ENCODE results near the gene CCDC88C.

Gene CCDC88C

GRCh38 chr14:91387169-91387835 lies 30.3 kb downstream of the CCDC88C start:
- Histone ChIP-seq H3K79me2 (ENCODE audit: control insufficient read depth, insufficient read depth, low read length, unreplicated experiment) (no peaks in the 10 kb centered on the region), H3K27me3 (ENCODE audit: insufficient read depth, low read length) (no peaks in the 10 kb centered on the region), H3K27ac (ENCODE audit: low read depth, low read length) (no peak overlapping the region), H3K4me1 (ENCODE audit: control insufficient read depth, insufficient read depth, low read length, unreplicated experiment) (no peaks in the 10 kb centered on the region), H2AFZ (ENCODE audit: low read length, unreplicated experiment) (no peak overlapping the region), H3K36me3 (ENCODE audit: insufficient read depth, low read length) (no peaks in the 10 kb centered on the region), H3K4me3 (ENCODE audit: low read depth, low read length) (no peak overlapping the region)

DNA sequence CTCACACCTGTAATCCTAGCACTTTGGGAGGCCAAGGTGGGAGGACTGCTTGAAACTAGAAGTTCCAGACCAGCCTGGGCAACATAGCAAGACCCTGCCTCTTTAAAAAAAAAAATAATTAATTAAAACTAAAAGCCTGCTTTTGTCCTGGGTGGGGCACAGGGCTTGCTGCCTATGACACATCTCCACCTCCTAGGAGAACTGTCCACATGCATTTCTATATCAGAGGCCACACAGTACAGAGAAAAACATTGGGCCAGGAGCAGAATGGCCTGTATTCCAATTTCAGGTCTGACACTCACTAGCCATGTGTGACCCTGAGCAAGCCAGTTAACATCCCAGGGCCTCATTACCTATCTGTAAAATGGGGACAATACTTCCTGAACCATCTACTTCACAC lies 31.9 kb downstream of the CCDC88C start:
- no peaks in the 10 kb centered on the region for H3K79me2 ChIP-seq (ENCODE audit: control insufficient read depth, insufficient read depth, low read length, unreplicated experiment)
- H3K27me3 ChIP-seq (ENCODE audit: insufficient read depth, low read length) = no peaks in the 10 kb centered on the region
- no peak overlapping the region for H2AFZ ChIP-seq (ENCODE audit: low read length, unreplicated experiment)
- peaks cover 3% of the 10 kb centered on the region for H3K4me1 ChIP-seq (ENCODE audit: control insufficient read depth, insufficient read depth, low read length, unreplicated experiment)
- H3K36me3 ChIP-seq (ENCODE audit: insufficient read depth, low read length) = no peaks in the 10 kb centered on the region
- H3K4me3 ChIP-seq (ENCODE audit: low read depth, low read length) = no peak overlapping the region
- H3K27ac ChIP-seq (ENCODE audit: low read depth, low read length) = no peak overlapping the region

GRCh38 chr14:91385224-91385623 lies 32.4 kb downstream of the CCDC88C start:
- Histone ChIP-seq H3K27me3 (ENCODE audit: insufficient read depth, low read length) (no peaks in the 10 kb centered on the region), H3K27ac (ENCODE audit: low read depth, low read length) (no peak overlapping the region), H3K4me3 (ENCODE audit: low read depth, low read length) (no peak overlapping the region), H3K36me3 (ENCODE audit: insufficient read depth, low read length) (no peaks in the 10 kb centered on the region), H3K4me1 (ENCODE audit: control insufficient read depth, insufficient read depth, low read length, unreplicated experiment) (peaks cover 5% of the 10 kb centered on the region), H3K79me2 (ENCODE audit: control insufficient read depth, insufficient read depth, low read length, unreplicated experiment) (no peaks in the 10 kb centered on the region), H2AFZ (ENCODE audit: low read length, unreplicated experiment) (no peak overlapping the region)

DNA sequence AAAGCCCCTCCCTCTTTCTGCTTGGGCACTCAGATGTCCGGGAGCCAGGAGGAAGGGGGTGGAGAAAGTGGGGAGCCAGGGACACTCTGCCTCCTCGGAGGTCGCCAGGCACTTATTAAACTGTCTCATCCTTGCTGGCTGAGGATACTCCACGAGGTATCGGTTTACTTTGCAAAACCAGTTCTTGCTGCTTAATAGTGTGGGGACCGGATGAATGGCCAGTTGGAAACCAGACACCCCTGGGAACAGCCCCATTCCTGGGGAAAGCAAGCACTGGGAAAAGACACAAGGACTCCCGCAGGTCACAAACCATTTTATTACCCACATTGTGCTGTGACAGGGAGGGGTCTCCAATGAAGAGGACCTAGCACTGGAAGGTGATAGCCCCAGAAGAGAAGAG lies 34.2 kb downstream of the CCDC88C start:
- Histone ChIP-seq H3K4me3 (ENCODE audit: low read depth, low read length) (no peak overlapping the region), H3K27me3 (ENCODE audit: insufficient read depth, low read length) (no peaks in the 10 kb centered on the region), H3K4me1 (ENCODE audit: control insufficient read depth, insufficient read depth, low read length, unreplicated experiment) (peaks cover 5% of the 10 kb centered on the region), H3K36me3 (ENCODE audit: insufficient read depth, low read length) (no peaks in the 10 kb centered on the region), H3K79me2 (ENCODE audit: control insufficient read depth, insufficient read depth, low read length, unreplicated experiment) (no peaks in the 10 kb centered on the region), H3K27ac (ENCODE audit: low read depth, low read length) (no peak overlapping the region), H2AFZ (ENCODE audit: low read length, unreplicated experiment) (no peak overlapping the region)

DNA sequence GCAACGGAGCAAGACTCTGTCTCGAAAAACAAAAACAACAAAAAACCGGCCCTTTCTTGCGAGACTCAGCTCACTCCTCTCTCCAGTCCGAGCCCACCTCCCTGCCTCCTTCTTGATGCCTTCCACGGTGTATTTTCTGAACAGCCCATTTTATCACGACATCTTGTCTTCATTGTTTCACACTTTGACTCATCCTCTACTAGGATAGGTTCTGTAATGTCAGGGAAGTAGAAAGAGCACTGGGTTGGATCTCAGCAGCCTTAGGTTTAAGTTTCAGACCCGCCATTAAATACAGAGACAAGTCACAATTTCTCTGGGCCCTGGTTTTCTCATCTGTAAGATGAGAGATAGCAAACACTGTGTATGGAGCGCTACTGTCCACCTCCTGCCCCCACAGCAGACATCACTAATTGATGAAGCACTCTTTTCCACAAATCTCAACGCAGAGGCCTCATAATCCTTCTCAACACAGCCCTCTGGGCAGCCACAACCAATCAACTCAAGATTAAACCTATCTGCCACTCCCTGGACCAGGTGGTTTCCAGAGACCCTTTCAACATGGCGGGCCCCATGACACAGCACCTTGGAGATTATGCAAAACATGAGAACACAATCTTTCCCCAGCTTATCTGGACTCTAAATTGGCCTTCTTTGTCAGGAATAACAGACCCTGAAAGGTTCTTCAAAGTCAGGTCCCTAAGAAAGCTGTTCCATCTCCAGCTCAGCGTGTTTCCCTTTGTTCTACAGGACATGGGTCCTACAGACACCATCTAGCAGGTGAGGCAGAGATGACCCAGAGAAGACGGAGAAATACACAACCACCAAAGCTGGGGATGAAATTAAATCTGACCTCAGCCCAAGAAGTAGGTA lies 35.6 kb downstream of the CCDC88C start:
- no peaks in the 10 kb centered on the region for H3K79me2 ChIP-seq (ENCODE audit: control insufficient read depth, insufficient read depth, low read length, unreplicated experiment)
- no peaks in the 10 kb centered on the region for H3K27me3 ChIP-seq (ENCODE audit: insufficient read depth, low read length)
- no peak overlapping the region for H2AFZ ChIP-seq (ENCODE audit: low read length, unreplicated experiment)
- no peak overlapping the region for H3K4me3 ChIP-seq (ENCODE audit: low read depth, low read length)
- no peak overlapping the region for H3K27ac ChIP-seq (ENCODE audit: low read depth, low read length)
- no peaks in the 10 kb centered on the region for H3K36me3 ChIP-seq (ENCODE audit: insufficient read depth, low read length)
- peaks cover 5% of the 10 kb centered on the region for H3K4me1 ChIP-seq (ENCODE audit: control insufficient read depth, insufficient read depth, low read length, unreplicated experiment)

DNA sequence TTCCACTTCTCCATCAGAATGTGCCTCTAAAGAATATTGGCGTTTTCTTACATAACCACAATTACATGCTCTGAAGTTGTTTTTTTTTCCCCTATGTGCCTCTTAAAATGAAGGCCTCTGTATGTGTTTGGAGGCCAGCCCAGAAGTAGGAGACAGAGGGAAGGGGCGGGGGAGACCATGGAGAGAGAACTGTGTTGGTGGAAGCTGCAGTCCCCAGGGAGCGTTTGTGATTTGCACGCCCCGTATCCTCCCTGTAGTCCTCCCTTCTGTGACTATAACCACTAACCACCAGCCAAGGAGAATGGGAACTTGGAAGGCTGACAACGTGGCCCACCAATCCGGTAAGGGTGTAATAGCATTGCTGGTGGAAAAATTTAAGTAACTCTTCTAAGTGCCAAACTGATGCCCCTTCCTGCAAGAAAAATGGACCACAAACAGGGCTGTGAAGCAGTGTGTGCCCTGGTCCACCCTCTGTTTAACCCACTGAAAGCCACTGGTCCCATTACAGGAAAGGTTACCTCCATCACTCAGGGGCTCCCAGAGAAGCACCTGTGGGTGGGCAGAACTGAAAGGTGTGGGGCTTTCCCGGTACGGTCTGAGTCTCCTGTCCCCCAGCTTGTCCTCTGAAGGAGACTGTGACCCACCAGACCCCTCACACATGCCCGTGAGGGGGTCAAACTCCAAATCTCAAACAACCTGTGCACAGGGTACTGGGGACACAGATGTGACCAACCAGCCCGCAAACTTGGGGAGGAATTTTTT lies 36.8 kb downstream of the CCDC88C start:
- Histone ChIP-seq H3K4me1 (ENCODE audit: control insufficient read depth, insufficient read depth, low read length, unreplicated experiment) (peaks cover 5% of the 10 kb centered on the region), H3K36me3 (ENCODE audit: insufficient read depth, low read length) (no peaks in the 10 kb centered on the region), H3K27ac (ENCODE audit: low read depth, low read length) (no peak overlapping the region), H3K4me3 (ENCODE audit: low read depth, low read length) (no peak overlapping the region), H3K79me2 (ENCODE audit: control insufficient read depth, insufficient read depth, low read length, unreplicated experiment) (no peaks in the 10 kb centered on the region), H3K27me3 (ENCODE audit: insufficient read depth, low read length) (no peaks in the 10 kb centered on the region), H2AFZ (ENCODE audit: low read length, unreplicated experiment) (no peak overlapping the region)

DNA sequence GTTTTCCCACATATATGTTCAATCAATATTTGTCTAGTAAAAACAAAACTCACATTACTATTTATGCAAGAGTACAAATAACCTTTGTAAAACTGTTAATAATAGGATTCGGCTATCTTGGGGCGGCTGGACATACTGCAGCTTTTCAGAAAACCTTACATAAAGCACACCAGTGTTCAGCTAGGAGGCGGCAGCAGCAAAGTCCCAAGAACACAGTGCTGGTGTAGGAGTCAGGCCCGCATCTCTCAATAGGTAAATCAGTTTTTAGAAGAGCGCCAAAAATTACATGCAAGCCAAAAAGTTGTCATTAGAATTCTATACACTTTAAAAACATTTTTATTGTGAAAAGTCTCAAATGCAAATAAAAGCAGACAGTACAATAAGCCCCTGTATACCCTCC lies 37.5 kb downstream of the CCDC88C start:
- no peaks in the 10 kb centered on the region for H3K79me2 ChIP-seq (ENCODE audit: control insufficient read depth, insufficient read depth, low read length, unreplicated experiment)

DNA sequence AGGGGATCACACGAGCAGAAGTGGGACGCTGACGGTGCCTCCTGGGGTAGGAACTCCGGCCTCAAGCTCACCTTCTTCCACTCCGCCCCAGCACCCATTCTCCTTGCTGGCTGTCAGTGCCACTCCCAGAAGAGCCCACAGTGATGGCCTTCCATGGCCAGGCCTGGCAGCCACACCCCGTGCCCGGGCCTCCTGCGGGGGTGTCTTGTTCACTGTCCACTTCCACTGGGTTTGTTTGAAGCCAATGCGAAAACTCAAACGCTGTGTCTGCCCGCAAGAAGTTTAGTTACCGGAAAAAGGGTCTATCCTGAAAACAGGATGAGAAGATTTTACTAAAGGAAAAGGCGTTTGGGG lies 38.1 kb downstream of the CCDC88C start:
- H2AFZ ChIP-seq (ENCODE audit: low read length, unreplicated experiment) = no peak overlapping the region
- no peak overlapping the region for H3K4me3 ChIP-seq (ENCODE audit: low read depth, low read length)
- H3K36me3 ChIP-seq (ENCODE audit: insufficient read depth, low read length) = no peaks in the 10 kb centered on the region
- peaks cover 5% of the 10 kb centered on the region for H3K4me1 ChIP-seq (ENCODE audit: control insufficient read depth, insufficient read depth, low read length, unreplicated experiment)
- H3K27ac ChIP-seq (ENCODE audit: low read depth, low read length) = no peak overlapping the region
- H3K79me2 ChIP-seq (ENCODE audit: control insufficient read depth, insufficient read depth, low read length, unreplicated experiment) = no peaks in the 10 kb centered on the region
- no peaks in the 10 kb centered on the region for H3K27me3 ChIP-seq (ENCODE audit: insufficient read depth, low read length)

More for the DNA sequence above, 37.5 kb downstream of the CCDC88C start:
- Histone ChIP-seq H3K4me3 (ENCODE audit: low read depth, low read length) (no peak overlapping the region), H3K4me1 (ENCODE audit: control insufficient read depth, insufficient read depth, low read length, unreplicated experiment) (peaks cover 5% of the 10 kb centered on the region), H3K27ac (ENCODE audit: low read depth, low read length) (no peak overlapping the region), H2AFZ (ENCODE audit: low read length, unreplicated experiment) (no peak overlapping the region), H3K36me3 (ENCODE audit: insufficient read depth, low read length) (no peaks in the 10 kb centered on the region), H3K27me3 (ENCODE audit: insufficient read depth, low read length) (no peaks in the 10 kb centered on the region)

GRCh38 chr14:91378930-91379578 lies 38.6 kb downstream of the CCDC88C start:
- Histone ChIP-seq H3K36me3 (ENCODE audit: insufficient read depth, low read length) (no peaks in the 10 kb centered on the region), H3K27me3 (ENCODE audit: insufficient read depth, low read length) (no peaks in the 10 kb centered on the region), H3K4me1 (ENCODE audit: control insufficient read depth, insufficient read depth, low read length, unreplicated experiment) (peaks cover 5% of the 10 kb centered on the region), H3K27ac (ENCODE audit: low read depth, low read length) (no peak overlapping the region), H2AFZ (ENCODE audit: low read length, unreplicated experiment) (no peak overlapping the region), H3K4me3 (ENCODE audit: low read depth, low read length) (no peak overlapping the region), H3K79me2 (ENCODE audit: control insufficient read depth, insufficient read depth, low read length, unreplicated experiment) (no peaks in the 10 kb centered on the region)
